SU-DHL-6 (cell line): ENCODE data around the gene NOS1AP.

Experiments
- EZH2phosphoT487 ChIP-seq: fragments of 200-600 bp; sonication (generic), shearing (Covaris generic); conservative IDR thresholded peaks from 2 replicates; pipeline ENCODE4 v1.6.1; 2018; ENCODE audit warnings: mild to moderate bottlenecking, antibody characterized with exemption, low read length, moderate library complexity, mixed read lengths
- TF ChIP-seq, protein P1 (sequence below): fragments of 200-600 bp; sonication (generic); IDR thresholded peaks from one replicate; pipeline ENCODE4 v1.5.1; 2017; ENCODE audit warnings: antibody characterized with exemption, mild to moderate bottlenecking, low read length, moderate library complexity; ENCODE audit not compliant: insufficient read depth, poor library complexity, severe bottlenecking

DNA sequence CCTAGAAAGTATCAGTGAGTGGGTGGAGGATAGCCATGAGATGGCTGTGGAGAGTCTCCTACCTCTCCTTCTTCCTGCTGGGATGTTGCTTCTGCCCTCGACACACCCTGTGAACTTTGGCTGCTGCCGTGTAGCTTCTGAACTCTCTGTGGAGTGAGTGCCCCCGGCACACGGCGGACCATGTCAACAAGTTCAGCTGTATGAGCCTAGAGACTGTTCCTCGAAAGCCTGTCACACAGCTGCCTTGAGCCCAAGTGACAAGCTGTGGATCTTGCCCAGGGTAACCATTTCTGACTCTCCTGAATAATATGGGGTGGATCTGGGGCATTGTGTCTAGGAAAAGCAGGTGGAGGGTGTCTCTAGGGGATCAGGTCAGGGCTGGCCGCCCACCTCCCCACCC, 143.2 kb downstream of the NOS1AP start:
- TF ChIP-seq, protein P1, sequence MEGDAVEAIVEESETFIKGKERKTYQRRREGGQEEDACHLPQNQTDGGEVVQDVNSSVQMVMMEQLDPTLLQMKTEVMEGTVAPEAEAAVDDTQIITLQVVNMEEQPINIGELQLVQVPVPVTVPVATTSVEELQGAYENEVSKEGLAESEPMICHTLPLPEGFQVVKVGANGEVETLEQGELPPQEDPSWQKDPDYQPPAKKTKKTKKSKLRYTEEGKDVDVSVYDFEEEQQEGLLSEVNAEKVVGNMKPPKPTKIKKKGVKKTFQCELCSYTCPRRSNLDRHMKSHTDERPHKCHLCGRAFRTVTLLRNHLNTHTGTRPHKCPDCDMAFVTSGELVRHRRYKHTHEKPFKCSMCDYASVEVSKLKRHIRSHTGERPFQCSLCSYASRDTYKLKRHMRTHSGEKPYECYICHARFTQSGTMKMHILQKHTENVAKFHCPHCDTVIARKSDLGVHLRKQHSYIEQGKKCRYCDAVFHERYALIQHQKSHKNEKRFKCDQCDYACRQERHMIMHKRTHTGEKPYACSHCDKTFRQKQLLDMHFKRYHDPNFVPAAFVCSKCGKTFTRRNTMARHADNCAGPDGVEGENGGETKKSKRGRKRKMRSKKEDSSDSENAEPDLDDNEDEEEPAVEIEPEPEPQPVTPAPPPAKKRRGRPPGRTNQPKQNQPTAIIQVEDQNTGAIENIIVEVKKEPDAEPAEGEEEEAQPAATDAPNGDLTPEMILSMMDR, result no peak
- TF ChIP-seq EZH2phosphoT487, result no peak
